DND-41 (cell line): Measurements from ENCODE around the gene AEBP2.
"Not testable (repeated sequence)": the region's sequence is repeated elsewhere in the genome, so short reads cannot be mapped to it uniquely, and the experiment has no call there.

Source experiments
- ATAC-seq: fragments of 200-7000 bp; cut with Tn5 transposase; 3 replicates; pipeline ENCODE4 v1.9.1; 2021; ENCODE audit warnings: low read depth; ENCODE audit not compliant: insufficient read depth
- DNase-seq: peaks from one replicate; pipeline ENCODE4 v3.0.0-alpha.2; 2020
- H2AFZ ChIP-seq: 2 replicates; pipeline ENCODE4 v1.6.0; 2012; ENCODE audit warnings: low read depth, low read length
- H3K27ac ChIP-seq: 2 replicates; pipeline ENCODE4 v1.5.1; 2012; ENCODE audit warnings: low read length, inconsistent platforms
- H3K27me3 ChIP-seq: fragments of 200-600 bp; sonication (generic); 2 replicates; pipeline ENCODE4 v1.6.0; 2012; ENCODE audit warnings: low read length, mild to moderate bottlenecking, inconsistent platforms; ENCODE audit not compliant: insufficient read depth, poor library complexity
- H3K36me3 ChIP-seq: 2 replicates; pipeline ENCODE4 v1.5.1; 2012; ENCODE audit warnings: low read length, inconsistent platforms; ENCODE audit not compliant: insufficient read depth
- H3K4me1 ChIP-seq: 2 replicates; pipeline ENCODE4 v1.5.1; 2012; ENCODE audit warnings: mild to moderate bottlenecking, low read length; ENCODE audit not compliant: insufficient read depth
- H3K4me2 ChIP-seq: 2 replicates; pipeline ENCODE4 v1.6.0; 2012; ENCODE audit warnings: mild to moderate bottlenecking, moderate library complexity, low read length, inconsistent platforms; ENCODE audit not compliant: insufficient read depth
- H3K4me3 ChIP-seq, 2 experiments: fragments of 200-600 bp in 1 of 2; shearing (Covaris generic) in 1 of 2; 2 replicates each; pipeline ENCODE4 v1.5.1; 2012 to 2016; ENCODE audit warnings: inconsistent platforms in 2 of 2, low read length in 2 of 2, mild to moderate bottlenecking in 2 of 2, low read depth in 1 of 2, moderate library complexity in 1 of 2
- H3K79me2 ChIP-seq: 2 replicates; pipeline ENCODE4 v1.6.0; 2012; ENCODE audit warnings: low read length, inconsistent platforms; ENCODE audit not compliant: insufficient read depth
- H3K9ac ChIP-seq: 2 replicates; pipeline ENCODE4 v1.6.0; 2012; ENCODE audit warnings: low read depth, mild to moderate bottlenecking, inconsistent platforms, low read length, moderate library complexity
- H3K9me3 ChIP-seq: 2 replicates; pipeline ENCODE4 v1.5.1; 2012; ENCODE audit warnings: low read length, moderate library complexity, mild to moderate bottlenecking, inconsistent platforms; ENCODE audit not compliant: insufficient read depth, severe bottlenecking
- H4K20me1 ChIP-seq: 2 replicates; pipeline ENCODE4 v1.6.0; 2012; ENCODE audit warnings: low read length; ENCODE audit not compliant: insufficient read depth
- CTCF ChIP-seq: IDR thresholded peaks from 2 replicates; pipeline ENCODE4 v1.5.1; 2012; ENCODE audit warnings: borderline replicate concordance, low read length, moderate library complexity, mild to moderate bottlenecking; ENCODE audit not compliant: poor library complexity, severe bottlenecking; ENCODE audit errors: extremely low read depth
- EZH2 ChIP-seq: IDR thresholded peaks from 3 replicates; pipeline ENCODE4 v1.6.1; 2012; ENCODE audit warnings: borderline replicate concordance, low read depth, mild to moderate bottlenecking, moderate library complexity, low read length, inconsistent platforms; ENCODE audit not compliant: severe bottlenecking

Gene AEBP2

DNA sequence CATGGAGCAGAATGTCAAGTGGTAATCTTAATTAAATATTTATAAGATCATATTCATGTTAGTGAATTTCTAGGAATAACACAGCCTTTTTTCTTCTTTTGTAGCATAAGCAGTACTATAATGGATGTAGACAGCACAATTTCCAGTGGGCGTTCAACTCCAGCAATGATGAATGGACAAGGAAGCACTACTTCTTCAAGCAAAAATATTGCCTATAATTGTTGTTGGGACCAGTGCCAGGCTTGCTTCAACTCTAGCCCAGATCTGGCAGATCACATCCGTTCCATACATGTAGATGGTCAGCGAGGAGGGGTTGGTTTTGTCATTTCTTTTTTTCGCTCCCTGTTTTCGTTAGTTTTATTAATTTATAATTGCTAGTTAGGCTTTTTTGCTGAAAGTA lies 23.1 kb downstream of the AEBP2 start:
- TF ChIP-seq CTCF, result no peak
- TF ChIP-seq EZH2, result no peak
- H3K79me2 ChIP-seq, result peaks cover 98% of the 10 kb centered on the region
- no peak for DNase-seq

GRCh38 chr12:19464192-19464580 lies 24.9 kb downstream of the AEBP2 start:
- H3K9ac ChIP-seq, result no peak overlapping the region
- no peak overlapping the region for H3K27ac ChIP-seq
- no peak for DNase-seq
- TF ChIP-seq CTCF (no peak), EZH2 (no peak)
- no peaks in the 10 kb centered on the region for H3K27me3 ChIP-seq
- peaks cover 69% of the 10 kb centered on the region for H3K36me3 ChIP-seq
- peaks cover 98% of the 10 kb centered on the region for H3K79me2 ChIP-seq
- H3K4me1 ChIP-seq, result no peaks in the 10 kb centered on the region
- no peak overlapping the region for H2AFZ ChIP-seq
- no peak overlapping the region for H3K4me3 ChIP-seq
- H3K9me3 ChIP-seq, result no peaks in the 10 kb centered on the region
- H3K4me2 ChIP-seq, result no peak overlapping the region
- H4K20me1 ChIP-seq, result peaks cover 40% of the 10 kb centered on the region; the same call in 1 of the 2 replicates
- ATAC-seq, result no peak

More for the DNA sequence above, 23.1 kb downstream of the AEBP2 start:
- peaks cover 56% of the 10 kb centered on the region for H3K36me3 ChIP-seq
- no peak overlapping the region for H3K9ac ChIP-seq
- peaks cover 51% of the 10 kb centered on the region for H4K20me1 ChIP-seq
- no peak for ATAC-seq
- H3K4me1 ChIP-seq, result no peaks in the 10 kb centered on the region; the same call in 1 of the 2 replicates
- no peak overlapping the region for H3K4me3 ChIP-seq
- no peaks in the 10 kb centered on the region for H3K27me3 ChIP-seq
- H3K27ac ChIP-seq, result no peak overlapping the region
- no peak overlapping the region for H3K4me2 ChIP-seq
- no peaks in the 10 kb centered on the region for H3K9me3 ChIP-seq
- no peak overlapping the region for H2AFZ ChIP-seq

GRCh38 chr12:19465711-19466110 lies 26.4 kb downstream of the AEBP2 start:
- H3K4me3 ChIP-seq, result no peak overlapping the region
- no peak overlapping the region for H2AFZ ChIP-seq
- H3K27ac ChIP-seq, result no peak overlapping the region
- H3K4me2 ChIP-seq, result no peak overlapping the region
- no peak for ATAC-seq
- DNase-seq, result no peak
- H4K20me1 ChIP-seq, result peaks cover 37% of the 10 kb centered on the region; the same call in 1 of the 2 replicates
- H3K4me1 ChIP-seq, result no peaks in the 10 kb centered on the region
- no peak for TF ChIP-seq EZH2
- no peak for TF ChIP-seq CTCF
- no peaks in the 10 kb centered on the region for H3K27me3 ChIP-seq
- peaks cover 84% of the 10 kb centered on the region for H3K36me3 ChIP-seq
- H3K79me2 ChIP-seq, result peaks cover 98% of the 10 kb centered on the region
- H3K9ac ChIP-seq, result no peak overlapping the region
- no peaks in the 10 kb centered on the region for H3K9me3 ChIP-seq

DNA sequence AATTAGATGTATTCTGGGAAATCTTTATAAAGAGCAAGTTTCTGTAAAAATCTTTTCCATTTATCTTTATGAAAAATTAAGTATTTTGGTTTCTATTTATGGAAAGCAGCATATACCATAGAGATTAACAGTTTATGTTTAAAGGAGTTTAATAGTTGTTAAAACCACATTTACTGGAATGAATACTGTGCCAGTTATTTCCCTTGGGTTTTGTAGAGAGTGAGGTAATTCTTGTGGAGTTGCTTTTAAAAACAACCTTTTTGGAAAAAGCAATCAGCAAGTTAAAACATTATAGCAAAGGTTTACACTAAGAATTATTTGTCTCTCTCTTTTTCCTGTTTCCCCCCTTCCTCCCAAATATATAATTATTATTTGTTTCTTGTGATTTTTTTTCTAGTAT lies 34.9 kb downstream of the AEBP2 start:
- DNase-seq, result no peak
- H4K20me1 ChIP-seq, result peaks cover 37% of the 10 kb centered on the region; the same call in 1 of the 2 replicates
- H2AFZ ChIP-seq, result no peak overlapping the region
- H3K4me1 ChIP-seq, result no peaks in the 10 kb centered on the region
- no peak overlapping the region for H3K27ac ChIP-seq
- peaks cover 97% of the 10 kb centered on the region for H3K36me3 ChIP-seq
- ATAC-seq, result no peak
- no peak overlapping the region for H3K4me3 ChIP-seq
- H3K4me2 ChIP-seq, result no peak overlapping the region
- TF ChIP-seq EZH2 (no peak), CTCF (no peak)
- H3K9me3 ChIP-seq, result no peaks in the 10 kb centered on the region
- peaks cover 100% of the 10 kb centered on the region for H3K79me2 ChIP-seq
- no peaks in the 10 kb centered on the region for H3K27me3 ChIP-seq
- no peak overlapping the region for H3K9ac ChIP-seq

- H3K4me2 ChIP-seq, H3K27me3 ChIP-seq, H3K27ac ChIP-seq, DNase-seq, ATAC-seq, H2AFZ ChIP-seq, H3K9me3 ChIP-seq, H3K9ac ChIP-seq, H3K4me3 ChIP-seq, H3K4me1 ChIP-seq: not testable (repeated sequence)
- Histone ChIP-seq H4K20me1 (peaks cover 33% of the 10 kb centered on the region; the same call in 1 of the 2 replicates), H3K36me3 (peaks cover 95% of the 10 kb centered on the region), H3K79me2 (peaks cover 100% of the 10 kb centered on the region)
Observed at GRCh38 chr12:19475884-19476505, 36.7 kb downstream of the AEBP2 start.
